H1 (cell line): Measurements from ENCODE around the gene EML5. TPM values are rescaled to one million over a fixed set of nuclear protein-coding genes. Genes with fewer than 3 reads are reported as not detected.

ENCODE experiments used
- CTCF ChIA-PET: fragments of 300-600 bp; sonication (Branson Sonifier 250); formaldehyde crosslinking; loops from one replicate; lab custom pipeline; 2021; ENCODE audit not compliant: partially characterized antibody; lab: Charles Lee
- POLR2A ChIA-PET: fragments of 300-600 bp; sonication (Branson Sonifier 250); formaldehyde crosslinking; loops from one replicate; lab custom pipeline; 2021; ENCODE audit warnings: inconsistent platforms; ENCODE audit not compliant: partially characterized antibody; lab: Charles Lee
- DNase-seq, 2 experiments: peaks; one replicate each; pipeline versions ENCODE4 v3.0.0 to v3.0.0-alpha.2; 2010 to 2022; ENCODE audit warnings: low spot score in 2 of 2, low read depth in 1 of 2, mixed read lengths in 1 of 2
- FAIRE-seq: peaks from 2 replicates; lab custom pipeline; 2011; peaks lifted over from hg19 to GRCh38; lab: Jason Lieb, UNC
- H2AFZ ChIP-seq: 2 replicates; pipeline ENCODE4 v1.8.1; 2012; ENCODE audit warnings: low read length, inconsistent platforms
- H2AK5ac ChIP-seq: 2 replicates; pipeline ENCODE4 v1.6.1; 2013; ENCODE audit warnings: low read depth, low read length
- H2BK120ac ChIP-seq: replicated peaks from 2 replicates; pipeline ENCODE3; 2013; ENCODE audit warnings: low read depth, low read length, inconsistent platforms
- H2BK12ac ChIP-seq: 2 replicates; pipeline ENCODE4 v1.6.1; 2013; ENCODE audit warnings: low read depth, low read length
- H2BK15ac ChIP-seq: 2 replicates; pipeline ENCODE4 v1.6.1; 2013; ENCODE audit warnings: low read length
- H2BK20ac ChIP-seq: 2 replicates; pipeline ENCODE4 v1.6.1; 2013; ENCODE audit warnings: low read length
- H2BK5ac ChIP-seq: 2 replicates; pipeline ENCODE4 v1.6.1; 2013; ENCODE audit warnings: low read depth, low read length
- H3K14ac ChIP-seq: 2 replicates; pipeline ENCODE4 v1.6.1; 2013; ENCODE audit warnings: inconsistent platforms; ENCODE audit not compliant: insufficient read length
- H3K18ac ChIP-seq: 2 replicates; pipeline ENCODE4 v1.6.1; 2013; ENCODE audit warnings: low read length; ENCODE audit errors: extremely low read depth
- H3K23ac ChIP-seq: 2 replicates; pipeline ENCODE4 v1.6.1; 2013; ENCODE audit warnings: inconsistent platforms; ENCODE audit not compliant: insufficient read length
- H3K23me2 ChIP-seq: 2 replicates; pipeline ENCODE4 v1.6.1; 2013; ENCODE audit warnings: low read depth, low read length
- H3K27ac ChIP-seq: 2 replicates; pipeline ENCODE4 v1.6.1; 2011; ENCODE audit warnings: low read depth, low read length, inconsistent platforms
- H3K27me3 ChIP-seq, 4 experiments: replicated peaks in 1 of 4; 1 replicate in 1 of 4; 2 replicates in 3 of 4; pipeline versions ENCODE4 v1.6.1 to v1.8.1; 2011 to 2013; ENCODE audit warnings: low read length in 3 of 4, mild to moderate bottlenecking in 3 of 4, inconsistent platforms in 2 of 4, mixed read lengths in 2 of 4, moderate library complexity in 1 of 4; ENCODE audit not compliant: control insufficient read depth in 3 of 4, insufficient read depth in 3 of 4; ENCODE audit errors: extremely low read depth in 1 of 4
- H3K36me3 ChIP-seq, 4 experiments: 2 replicates each; pipeline versions ENCODE4 v1.6.1 to v1.8.1; 2011 to 2013; ENCODE audit warnings: mild to moderate bottlenecking in 4 of 4, low read length in 3 of 4, moderate library complexity in 2 of 4, control low read depth in 1 of 4, inconsistent platforms in 1 of 4; ENCODE audit not compliant: insufficient read depth in 4 of 4, control insufficient read depth in 2 of 4
- H3K4ac ChIP-seq: replicated peaks from 2 replicates; pipeline ENCODE3; 2013; ENCODE audit warnings: low read length, low read depth, mixed read lengths, inconsistent platforms; ENCODE audit not compliant: insufficient read length
- H3K4me1 ChIP-seq, 4 experiments: replicated peaks in 1 of 4; 1 replicate in 1 of 4; 2 replicates in 3 of 4; pipeline versions ENCODE4 v1.6.1 to v1.8.1; 2011 to 2013; ENCODE audit warnings: low read length in 3 of 4, inconsistent platforms in 2 of 4, mixed read lengths in 1 of 4; ENCODE audit not compliant: insufficient read depth in 4 of 4, control insufficient read depth in 3 of 4
- H3K4me2 ChIP-seq, 2 experiments: 2 replicates each; pipeline versions ENCODE4 v1.6.1 to v1.8.1; 2011 to 2013; ENCODE audit warnings: low read depth in 2 of 2, low read length in 2 of 2, control low read depth in 1 of 2, inconsistent platforms in 1 of 2, mild to moderate bottlenecking in 1 of 2; ENCODE audit not compliant: insufficient read depth in 1 of 2
- H3K4me3 ChIP-seq, 4 experiments: fragments of 200-600, 300-600 bp in 1 of 4; sonication (generic), shearing (Covaris generic), sonication (Bioruptor Twin) in 1 of 4; 2 replicates each; pipeline versions ENCODE4 v1.5.1 to v1.8.1; 2011 to 2016; ENCODE audit warnings: low read length in 4 of 4, low read depth in 3 of 4, control low read depth in 2 of 4, inconsistent platforms in 2 of 4, mild to moderate bottlenecking in 2 of 4, mixed read lengths in 1 of 4, moderate library complexity in 1 of 4; ENCODE audit not compliant: insufficient read depth in 2 of 4; ENCODE audit errors: extremely low read depth in 1 of 4
- H3K56ac ChIP-seq: replicated peaks from 2 replicates; pipeline ENCODE3; 2013; ENCODE audit warnings: low read depth, mild to moderate bottlenecking, mixed read lengths, low read length, inconsistent platforms; ENCODE audit not compliant: insufficient read length
- H3K79me1 ChIP-seq: 2 replicates; pipeline ENCODE4 v1.6.1; 2013; ENCODE audit warnings: low read depth, low read length, control low read depth
- H3K79me2 ChIP-seq, 2 experiments: 2 replicates each; pipeline versions ENCODE4 v1.6.1 to v1.8.1; 2012 to 2013; ENCODE audit warnings: low read length in 2 of 2, mild to moderate bottlenecking in 2 of 2, inconsistent platforms in 1 of 2; ENCODE audit not compliant: insufficient read depth in 2 of 2, control insufficient read depth in 1 of 2
- H3K9ac ChIP-seq, 4 experiments: replicated peaks in 1 of 4; 1 replicate in 1 of 4; 2 replicates in 3 of 4; pipeline versions ENCODE4 v1.6.1 to v1.8.1; 2011 to 2013; ENCODE audit warnings: low read depth in 3 of 4, low read length in 3 of 4, control low read depth in 2 of 4, mild to moderate bottlenecking in 2 of 4, moderate library complexity in 2 of 4, inconsistent platforms in 1 of 4; ENCODE audit errors: extremely low read depth in 1 of 4
- H3K9me3 ChIP-seq, 2 experiments: 2 replicates each; pipeline versions ENCODE4 v1.6.1 to v1.8.1; 2012 to 2013; ENCODE audit warnings: mild to moderate bottlenecking in 2 of 2, moderate library complexity in 2 of 2, control low read depth in 1 of 2, inconsistent platforms in 1 of 2, low read depth in 1 of 2, low read length in 1 of 2, mixed read lengths in 1 of 2; ENCODE audit not compliant: insufficient read depth in 2 of 2
- H4K20me1 ChIP-seq, 2 experiments: replicated peaks in 1 of 2; 2 replicates each; pipeline versions ENCODE3 to v1.8.1; 2011 to 2013; ENCODE audit warnings: inconsistent platforms in 2 of 2, low read length in 2 of 2, mild to moderate bottlenecking in 1 of 2; ENCODE audit not compliant: insufficient read depth in 2 of 2, control insufficient read depth in 1 of 2
- H4K5ac ChIP-seq: 2 replicates; pipeline ENCODE4 v1.6.1; 2013; ENCODE audit warnings: low read length, low read depth, mixed read lengths, inconsistent platforms; ENCODE audit not compliant: insufficient read length
- H4K8ac ChIP-seq: 2 replicates; pipeline ENCODE4 v1.8.0; 2013; ENCODE audit warnings: mild to moderate bottlenecking, moderate library complexity, low read length, inconsistent platforms; ENCODE audit not compliant: insufficient read depth; ENCODE audit errors: extremely low read depth
- H4K91ac ChIP-seq: replicated peaks from 2 replicates; pipeline ENCODE3; 2013; ENCODE audit warnings: low read length, mixed read lengths, inconsistent platforms; ENCODE audit not compliant: insufficient read length
- ATF2 ChIP-seq: IDR thresholded peaks from 2 replicates; pipeline ENCODE4 v1.6.1; 2012; ENCODE audit warnings: low read length, inconsistent platforms
- BACH1 ChIP-seq: IDR thresholded peaks from 2 replicates; pipeline ENCODE4 v1.6.1; 2012; ENCODE audit warnings: low read length, improper control_type of control experiment
- CHD2 ChIP-seq: IDR thresholded peaks from 2 replicates; pipeline ENCODE4 v1.6.1; 2012; ENCODE audit warnings: low read length, improper control_type of control experiment
- CREB1 ChIP-seq: IDR thresholded peaks from 2 replicates; pipeline ENCODE4 v1.6.1; 2012; ENCODE audit warnings: inconsistent platforms
- EGR1 ChIP-seq: IDR thresholded peaks from 2 replicates; pipeline ENCODE4 v1.6.1; 2011; ENCODE audit warnings: low read depth, low read length, borderline replicate concordance
- GABPA ChIP-seq: IDR thresholded peaks from 2 replicates; pipeline ENCODE4 v1.6.1; 2011; ENCODE audit warnings: mild to moderate bottlenecking, low read length, moderate library complexity, borderline replicate concordance; ENCODE audit not compliant: insufficient read depth
- HDAC6 ChIP-seq: IDR thresholded peaks from one replicate; pipeline ENCODE4 v1.7.1; 2012; ENCODE audit warnings: low read depth, mild to moderate bottlenecking, inconsistent platforms, low read length, moderate library complexity
- KDM1A ChIP-seq: fragments of 200-600, 300-600 bp; sonication (generic); IDR thresholded peaks from 2 replicates; pipeline ENCODE4 v1.7.1; 2016; ENCODE audit warnings: mild to moderate bottlenecking, low read length, borderline replicate concordance
- KDM4A ChIP-seq: IDR thresholded peaks from one replicate; pipeline ENCODE4 v1.7.1; 2012; ENCODE audit warnings: low read depth, mild to moderate bottlenecking, moderate library complexity, low read length, inconsistent platforms; ENCODE audit not compliant: severe bottlenecking
- POLR2A ChIP-seq, 2 experiments: IDR thresholded peaks; 1 replicate in 1 of 2; 2 replicates in 1 of 2; pipeline ENCODE4 v1.6.1; 2011; ENCODE audit warnings: low read depth in 2 of 2, low read length in 2 of 2, mild to moderate bottlenecking in 2 of 2; ENCODE audit errors: control extremely low read depth in 1 of 2
- SIX5 ChIP-seq: IDR thresholded peaks from 2 replicates; pipeline ENCODE4 v1.6.1; 2011; ENCODE audit warnings: mild to moderate bottlenecking, low read depth, low read length
- SRF ChIP-seq: IDR thresholded peaks from 2 replicates; pipeline ENCODE4 v1.6.1; 2011; ENCODE audit warnings: mild to moderate bottlenecking, low read depth, low read length, moderate library complexity
- TBP ChIP-seq: IDR thresholded peaks from 2 replicates; pipeline ENCODE4 v1.6.1; 2011; ENCODE audit warnings: low read depth, low read length, improper control_type of control experiment
- USF2 ChIP-seq: IDR thresholded peaks from 2 replicates; pipeline ENCODE4 v1.6.1; 2011; ENCODE audit warnings: low read length, improper control_type of control experiment
- WGBS, 2 experiments: shearing (Covaris generic) in 1 of 2; methylation state at CpG; one replicate each; pipeline versions ENCODE4 v1.1.6 to v1.1.7; 2013 to 2015; ENCODE audit warnings: low lambda C conversion rate in 2 of 2, mixed read lengths in 2 of 2, inconsistent platforms in 1 of 2, low coverage in 1 of 2, missing lambda C conversion rate in 1 of 2; ENCODE audit not compliant: insufficient replicate concordance in 2 of 2, insufficient coverage in 1 of 2, insufficient read length in 1 of 2; ENCODE audit errors: extremely low coverage in 1 of 2, missing lambda C conversion rate in 1 of 2; 5-methylcytosine and 5-hydroxymethylcytosine counted together
- polyA plus RNA-seq, 7 experiments: library from polyadenylated mRNA; depleted of rRNA in 3 of 7; stranded (reverse) in 5 of 7; unstranded in 2 of 7; fragments of >200 nt in 5 of 7; fragments of 200-250 nt in 2 of 7; gene quantifications; 1 replicate in 5 of 7; 2 replicates in 1 of 7; 4 replicates in 1 of 7; pipeline versions ENCODE4 v1.2.1 to v1.2.3, GENCODE V29; 2011 to 2013; ENCODE audit warnings: missing spikeins in 2 of 7, mixed read lengths in 2 of 7
- total RNA-seq: library from RNA; stranded (reverse); fragmentation: NEBNext Ultra II Directional; extraction: Animal tissue kit (Norgen Biotek cat#: 25700); gene quantifications from 2 replicates; pipeline ENCODE4 v1.2.1, GENCODE V29; 2021

The EML5 gene
- total and polyA plus RNA-seq, 2 of the 8 experiments (the other 6 are each of a cell fraction or from before 2014, with no cell fraction given): 0.39 to 0.88 TPM

- H4K8ac ChIP-seq: no peak overlapping the region
- FAIRE-seq: no peak
- H2BK12ac ChIP-seq: no peak overlapping the region
- H3K79me1 ChIP-seq: no peaks in the 10 kb centered on the region
- no peak for DNase-seq
- H3K4me2 ChIP-seq: no peak overlapping the region
- no peak overlapping the region for H2BK15ac ChIP-seq
- CTCF ChIA-PET: no interaction called here
- WGBS, 2 experiments: 100% methylated on average over 2 of the region's 2 CpGs; no CpG with 5 or more reads in 1 of the 2 experiments
- H2BK20ac ChIP-seq: no peak overlapping the region
- H2BK120ac ChIP-seq: no peak overlapping the region
- peaks cover 7 to 8% of the 10 kb centered on the region in 2 experiments; a peak in 2 of 4 replicates for H3K9me3 ChIP-seq
- H4K91ac ChIP-seq: no peak overlapping the region
- no peak overlapping the region for H3K9ac ChIP-seq
- H3K18ac ChIP-seq: no peak overlapping the region
- H3K27ac ChIP-seq: no peak overlapping the region
- H3K4me1 ChIP-seq: no peaks in the 10 kb centered on the region
- no peak overlapping the region for H2BK5ac ChIP-seq
- H4K20me1 ChIP-seq: no peaks in the 10 kb centered on the region
- no peak overlapping the region for H2AK5ac ChIP-seq
- H3K79me2 ChIP-seq: no peaks in the 10 kb centered on the region
- no peaks in the 10 kb centered on the region for H3K23me2 ChIP-seq
- no peaks in the 10 kb centered on the region for H3K36me3 ChIP-seq
- POLR2A ChIA-PET: no interaction called here
- no peak overlapping the region for H3K14ac ChIP-seq
- H3K4ac ChIP-seq: no peak overlapping the region
- no peaks in the 10 kb centered on the region for H3K27me3 ChIP-seq
- no peak overlapping the region for H3K4me3 ChIP-seq
- no peak overlapping the region for H3K56ac ChIP-seq
- H2AFZ ChIP-seq: no peak overlapping the region
- no peak overlapping the region for H4K5ac ChIP-seq
- no peak overlapping the region for H3K23ac ChIP-seq
- TF ChIP-seq HDAC6 (no peak), ATF2 (no peak), BACH1 (no peak), SIX5 (no peak), CREB1 (no peak), GABPA (no peak), SRF (no peak), USF2 (no peak), CHD2 (no peak), TBP (no peak), KDM1A (no peak), POLR2A (IDR thresholded peaks at IDR 0.05; ENCODE audit: control extremely low read depth in 1 of 2, low read depth in 2 of 2, low read length in 2 of 2) (no peak), KDM4A (no peak), EGR1 (no peak)
These were observed 11.3 kb upstream of the EML5 start for GRCh38 chr14:88804035-88804434.
